GM23338 (cell line): ENCODE measurements around the gene EVA1B. TPM values are rescaled to one million over a fixed set of nuclear protein-coding genes. Genes with fewer than 3 reads are reported as not detected.

Experiments used
- ATAC-seq: fragments of 200-7000 bp; cut with Tn5 transposase; 3 replicates; pipeline ENCODE4 v1.9.1; 2020
- DNase-seq: peaks from one replicate; pipeline ENCODE4 v3.0.0-alpha.2; 2015; ENCODE audit warnings: low spot score
- H2AFZ ChIP-seq: fragments of 200-600 bp; sonication (generic); 2 replicates; pipeline ENCODE4 v1.8.0; 2016; ENCODE audit warnings: antibody characterized with exemption, mild to moderate bottlenecking, moderate library complexity
- H3F3A ChIP-seq: fragments of 200-600 bp; sonication (generic); replicated peaks from 2 replicates; pipeline ENCODE4 v1.8.0; 2017; ENCODE audit warnings: antibody characterized with exemption, mixed run types, low read depth
- H3K27ac ChIP-seq: fragments of 200-600 bp; sonication (generic); 2 replicates; pipeline ENCODE4 v1.6.1; 2016; ENCODE audit warnings: low read depth
- H3K27me3 ChIP-seq: fragments of 200-600 bp; sonication (generic); 2 replicates; pipeline ENCODE4 v1.8.0; 2016; ENCODE audit warnings: mild to moderate bottlenecking, mixed run types, moderate library complexity; ENCODE audit not compliant: insufficient read depth
- H3K36me3 ChIP-seq: fragments of 200-600 bp; sonication (generic); 2 replicates; pipeline ENCODE4 v1.8.0; 2016; ENCODE audit warnings: mild to moderate bottlenecking; ENCODE audit not compliant: insufficient read depth
- H3K4me1 ChIP-seq: fragments of 200-600 bp; sonication (generic); 2 replicates; pipeline ENCODE4 v1.8.0; 2016; ENCODE audit warnings: mild to moderate bottlenecking, moderate library complexity; ENCODE audit not compliant: insufficient read depth
- H3K4me2 ChIP-seq: fragments of 200-600 bp; sonication (generic); 2 replicates; pipeline ENCODE4 v1.7.1; 2017; ENCODE audit warnings: mixed run types
- H3K4me3 ChIP-seq: fragments of 200-600 bp; sonication (generic); 2 replicates; pipeline ENCODE4 v1.6.1; 2016; ENCODE audit warnings: mixed run types
- H3K79me2 ChIP-seq: fragments of 200-600 bp; sonication (generic); replicated peaks from 2 replicates; pipeline ENCODE4 v1.8.0; 2017; ENCODE audit warnings: mild to moderate bottlenecking; ENCODE audit not compliant: insufficient read depth
- H3K9me2 ChIP-seq: fragments of 200-600 bp; sonication (generic); 2 replicates; pipeline ENCODE4 v1.8.0; 2017; ENCODE audit not compliant: insufficient read depth
- H4K20me1 ChIP-seq: fragments of 200-600 bp; sonication (generic); replicated peaks from 2 replicates; pipeline ENCODE4 v1.8.0; 2017; ENCODE audit warnings: mild to moderate bottlenecking; ENCODE audit not compliant: insufficient read depth
- H3K27ac Mint-ChIP-seq: 2 replicates; pipeline ENCODE4 v1.8.0; 2020; ENCODE audit warnings: inconsistent platforms, mild to moderate bottlenecking, moderate library complexity, mixed read lengths
- H3K27me3 Mint-ChIP-seq: 3 replicates; pipeline ENCODE4 v1.8.0; 2022; ENCODE audit warnings: low read depth, mild to moderate bottlenecking, moderate library complexity, mixed read lengths, inconsistent platforms; ENCODE audit not compliant: insufficient read depth, poor library complexity
- H3K36me3 Mint-ChIP-seq: 3 replicates; pipeline ENCODE4 v1.8.0; 2021; ENCODE audit warnings: low read depth, mild to moderate bottlenecking, inconsistent platforms, moderate library complexity, mixed read lengths
- H3K4me1 Mint-ChIP-seq: 3 replicates; pipeline ENCODE4 v1.8.0; 2020; ENCODE audit warnings: mild to moderate bottlenecking, inconsistent platforms, mixed read lengths
- H3K4me3 Mint-ChIP-seq: 3 replicates; pipeline ENCODE4 v1.8.0; 2021; ENCODE audit warnings: moderate library complexity, mild to moderate bottlenecking, inconsistent platforms, mixed read lengths
- H3K9me3 Mint-ChIP-seq: 3 replicates; pipeline ENCODE4 v1.8.0; 2020; ENCODE audit warnings: moderate library complexity, mild to moderate bottlenecking, inconsistent platforms, mixed read lengths
- CREB1 ChIP-seq: fragments of 250-450 bp; sonication (Bioruptor Pico); IDR thresholded peaks from 2 replicates; pipeline ENCODE4 v1.5.0; 2020; ENCODE audit warnings: low read depth, mild to moderate bottlenecking, moderate library complexity
- CTCF ChIP-seq, 2 experiments: fragments of 200-600 bp in 1 of 2; sonication (generic) in 1 of 2; conservative IDR thresholded peaks; 2 replicates each; pipeline versions ENCODE4 v1.5.1 to v1.6.1; 2016 to 2017; ENCODE audit warnings: antibody characterized with exemption in 2 of 2, low read depth in 2 of 2, mild to moderate bottlenecking in 2 of 2, moderate library complexity in 1 of 2
- EZH2 ChIP-seq: fragments of 200-600 bp; sonication (generic); IDR thresholded peaks from one replicate; pipeline ENCODE4 v1.8.0; 2017; ENCODE audit warnings: antibody characterized with exemption, mild to moderate bottlenecking, low read depth; ENCODE audit not compliant: unreplicated experiment
- EZH2phosphoT487 ChIP-seq: fragments of 200-600 bp; sonication (generic); IDR thresholded peaks from one replicate; pipeline ENCODE4 v1.8.1; 2018; ENCODE audit warnings: antibody characterized with exemption; ENCODE audit not compliant: unreplicated experiment
- JUNB ChIP-seq: IDR thresholded peaks from one replicate; pipeline ENCODE4 v1.6.1; 2016; ENCODE audit warnings: antibody characterized with exemption; ENCODE audit not compliant: unreplicated experiment
- NANOG ChIP-seq: IDR thresholded peaks from 2 replicates; pipeline ENCODE4 v1.6.1; 2016; ENCODE audit warnings: antibody characterized with exemption, borderline replicate concordance
- POLR2AphosphoS5 ChIP-seq: IDR thresholded peaks from 2 replicates; pipeline ENCODE4 v1.6.1; 2016; ENCODE audit warnings: antibody characterized with exemption, low read depth
- REST ChIP-seq: IDR thresholded peaks from one replicate; pipeline ENCODE4 v1.6.1; 2018; ENCODE audit warnings: antibody characterized with exemption; ENCODE audit not compliant: unreplicated experiment
- STAT1 ChIP-seq: IDR thresholded peaks from one replicate; pipeline ENCODE4 v1.6.1; 2016; ENCODE audit warnings: antibody characterized with exemption; ENCODE audit not compliant: unreplicated experiment
- ZNF114 ChIP-seq: fragments of 250-450 bp; sonication (Bioruptor Pico); IDR thresholded peaks from 2 replicates; pipeline ENCODE4 v1.5.0; 2020; ENCODE audit warnings: mild to moderate bottlenecking, moderate library complexity
- ZNF331 ChIP-seq: fragments of 250-450 bp; sonication (Bioruptor Pico); IDR thresholded peaks from 2 replicates; pipeline ENCODE4 v1.5.0; 2020; ENCODE audit warnings: low read depth, mild to moderate bottlenecking, moderate library complexity
- ZNF462 ChIP-seq: fragments of 250-450 bp; sonication (Bioruptor Pico); IDR thresholded peaks from 2 replicates; pipeline ENCODE4 v1.5.0; 2020; ENCODE audit warnings: mild to moderate bottlenecking, moderate library complexity
- polyA plus RNA-seq: library from polyadenylated mRNA; unstranded; fragments of >200 nt; fragmentation: Nextera tagmentation; extraction: Ambion mirVana; gene quantifications from 2 replicates; pipeline ENCODE4 v1.2.1, GENCODE V29; 2016
- total RNA-seq: library from RNA; depleted of rRNA; stranded (reverse); fragments of >200 nt; shearing (Covaris generic); gene quantifications from 2 replicates; pipeline ENCODE4 v1.2.3, GENCODE V29; 2014
- TF ChIP-seq, protein P1 (sequence below): IDR thresholded peaks from 2 replicates; pipeline ENCODE4 v1.6.1; 2016; ENCODE audit warnings: antibody characterized with exemption

The EVA1B gene
- total and polyA plus RNA-seq, 2 experiments from 2014 or later = 9.2 to 27.3 TPM

GRCh38 chr1:36329817-36330216 is 6.4 kb upstream of the EVA1B start:
- no peak for ATAC-seq

More at GRCh38 chr1:36329817-36330216, 6.4 kb upstream of the EVA1B start:
- Histone ChIP-seq H3K36me3 (no peaks in the 10 kb centered on the region), H3K27ac (no peak overlapping the region), H3K4me3 (no peak overlapping the region), H3K27me3 (peaks cover 5% of the 10 kb centered on the region), H3K4me1 (peaks cover 11% of the 10 kb centered on the region), H3F3A (0 out of 2 replicates have a peak, but pooled peaks cover 2% of the 10 kb centered on the region), H3K9me2 (peaks cover 7% of the 10 kb centered on the region; the same call in 1 of the 2 replicates), H3K79me2 (no peaks in the 10 kb centered on the region), H4K20me1 (no peaks in the 10 kb centered on the region), H3K4me2 (no peak overlapping the region), H2AFZ (no peak overlapping the region)
- no peak for TF ChIP-seq POLR2AphosphoS5
- no peak for TF ChIP-seq STAT1
- no peak for TF ChIP-seq CREB1 (CRISPR knock-in tag)
- TF ChIP-seq ZNF331 = no peak
- TF ChIP-seq EZH2 = no peak
- no peak for TF ChIP-seq CTCF (conservative IDR thresholded peaks at IDR 0.05; ENCODE audit: low read depth in 2 of 2)
- TF ChIP-seq ZNF462 = no peak
- no peak for TF ChIP-seq JUNB
- TF ChIP-seq NANOG = no peak
- no peak for TF ChIP-seq ZNF114
- TF ChIP-seq, protein P1, sequence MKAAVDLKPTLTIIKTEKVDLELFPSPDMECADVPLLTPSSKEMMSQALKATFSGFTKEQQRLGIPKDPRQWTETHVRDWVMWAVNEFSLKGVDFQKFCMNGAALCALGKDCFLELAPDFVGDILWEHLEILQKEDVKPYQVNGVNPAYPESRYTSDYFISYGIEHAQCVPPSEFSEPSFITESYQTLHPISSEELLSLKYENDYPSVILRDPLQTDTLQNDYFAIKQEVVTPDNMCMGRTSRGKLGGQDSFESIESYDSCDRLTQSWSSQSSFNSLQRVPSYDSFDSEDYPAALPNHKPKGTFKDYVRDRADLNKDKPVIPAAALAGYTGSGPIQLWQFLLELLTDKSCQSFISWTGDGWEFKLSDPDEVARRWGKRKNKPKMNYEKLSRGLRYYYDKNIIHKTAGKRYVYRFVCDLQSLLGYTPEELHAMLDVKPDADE = no peak
- TF ChIP-seq REST = no peak
- no peak for TF ChIP-seq EZH2phosphoT487
- Mint-ChIP-seq H3K27me3 (peaks cover 14% of the 10 kb centered on the region), H3K27ac (no peak overlapping the region), H3K9me3 (no peaks in the 10 kb centered on the region), H3K4me3 (no peak overlapping the region), H3K4me1 (peaks cover 8% of the 10 kb centered on the region), H3K36me3 (peaks cover 3% of the 10 kb centered on the region)
- no peak for DNase-seq
